GM12872 (cell line): ENCODE data around the gene PIP5KL1.

Experiments used
- TF ChIP-seq, protein P1 (sequence below): IDR thresholded peaks from 3 replicates; pipeline ENCODE4 v1.5.1; 2011; ENCODE audit warnings: low read depth, mild to moderate bottlenecking, low read length, moderate library complexity; ENCODE audit not compliant: insufficient read depth

Gene PIP5KL1

DNA sequence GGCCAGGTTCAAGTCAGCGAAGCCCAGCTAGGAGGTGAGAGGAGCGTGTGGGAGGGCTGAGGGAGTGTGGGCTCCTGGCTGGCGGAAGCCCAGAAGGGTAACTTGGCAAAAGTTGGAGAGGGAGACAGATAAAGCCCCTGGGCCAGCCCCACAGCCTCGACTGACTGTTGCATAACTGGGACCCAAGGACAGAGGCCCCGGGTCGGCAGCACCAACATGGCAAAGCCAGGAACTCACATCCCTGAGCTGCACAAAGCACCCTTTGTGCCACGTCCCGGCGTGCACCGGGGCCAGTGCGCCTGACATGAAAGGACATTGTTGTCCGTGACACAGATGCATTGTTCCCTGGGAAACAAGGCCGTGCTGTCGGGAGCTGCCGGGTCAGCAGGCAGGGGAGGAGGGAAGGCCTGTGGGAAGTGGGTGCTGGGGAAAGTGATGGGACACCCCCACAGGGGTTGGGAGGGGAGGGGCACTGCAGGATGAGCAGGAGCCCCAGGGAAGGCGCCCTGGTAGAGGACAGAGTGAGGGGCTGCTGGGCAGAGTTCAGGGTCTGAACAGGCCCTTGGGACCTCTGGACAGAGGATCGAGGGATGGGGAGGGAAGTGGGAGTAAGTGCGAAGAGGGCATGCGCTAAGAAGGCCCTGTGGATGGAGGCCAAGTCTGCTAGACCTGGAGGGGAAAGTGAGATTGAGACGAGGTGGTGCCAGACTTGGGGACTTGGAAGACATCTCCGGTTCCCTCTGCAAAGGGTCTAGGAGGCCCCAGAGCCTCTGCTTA is 20.1 kb upstream of the PIP5KL1 start:
- TF ChIP-seq, protein P1, sequence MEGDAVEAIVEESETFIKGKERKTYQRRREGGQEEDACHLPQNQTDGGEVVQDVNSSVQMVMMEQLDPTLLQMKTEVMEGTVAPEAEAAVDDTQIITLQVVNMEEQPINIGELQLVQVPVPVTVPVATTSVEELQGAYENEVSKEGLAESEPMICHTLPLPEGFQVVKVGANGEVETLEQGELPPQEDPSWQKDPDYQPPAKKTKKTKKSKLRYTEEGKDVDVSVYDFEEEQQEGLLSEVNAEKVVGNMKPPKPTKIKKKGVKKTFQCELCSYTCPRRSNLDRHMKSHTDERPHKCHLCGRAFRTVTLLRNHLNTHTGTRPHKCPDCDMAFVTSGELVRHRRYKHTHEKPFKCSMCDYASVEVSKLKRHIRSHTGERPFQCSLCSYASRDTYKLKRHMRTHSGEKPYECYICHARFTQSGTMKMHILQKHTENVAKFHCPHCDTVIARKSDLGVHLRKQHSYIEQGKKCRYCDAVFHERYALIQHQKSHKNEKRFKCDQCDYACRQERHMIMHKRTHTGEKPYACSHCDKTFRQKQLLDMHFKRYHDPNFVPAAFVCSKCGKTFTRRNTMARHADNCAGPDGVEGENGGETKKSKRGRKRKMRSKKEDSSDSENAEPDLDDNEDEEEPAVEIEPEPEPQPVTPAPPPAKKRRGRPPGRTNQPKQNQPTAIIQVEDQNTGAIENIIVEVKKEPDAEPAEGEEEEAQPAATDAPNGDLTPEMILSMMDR = no peak

DNA sequence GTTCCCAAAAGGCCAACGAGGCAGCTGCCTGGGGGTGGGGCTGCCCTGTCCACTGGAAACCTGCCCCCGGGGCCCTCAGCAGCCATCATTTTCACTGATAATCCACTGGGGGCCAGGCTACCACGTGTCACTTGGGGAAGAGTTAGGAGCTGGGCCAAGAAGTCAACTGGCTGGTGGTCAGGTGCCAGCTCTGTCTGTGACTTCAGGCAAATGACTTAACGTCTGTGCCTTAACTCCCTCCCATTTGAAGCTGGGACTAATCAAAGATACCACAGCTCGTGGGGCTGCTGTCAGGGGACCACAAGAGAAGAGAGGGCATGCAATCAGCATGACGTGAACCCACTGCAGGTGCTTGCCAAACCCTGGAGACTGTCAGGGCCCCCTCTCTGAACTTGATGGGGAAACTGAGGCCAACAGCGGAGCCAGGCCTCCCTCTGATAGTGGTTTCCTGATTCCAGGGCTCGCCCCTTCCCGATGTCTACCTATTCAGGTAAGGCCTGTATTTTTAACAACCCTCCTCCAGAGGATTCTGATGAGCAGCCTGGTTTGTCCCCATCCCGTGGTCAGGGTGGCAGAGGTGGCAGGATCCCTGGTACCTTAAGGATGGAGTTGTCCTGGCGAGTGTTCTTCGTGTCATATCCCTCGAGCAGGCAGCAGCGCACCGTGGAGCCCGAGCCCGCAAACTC is 19.4 kb upstream of the PIP5KL1 start:
- TF ChIP-seq, protein P1 = no peak

DNA sequence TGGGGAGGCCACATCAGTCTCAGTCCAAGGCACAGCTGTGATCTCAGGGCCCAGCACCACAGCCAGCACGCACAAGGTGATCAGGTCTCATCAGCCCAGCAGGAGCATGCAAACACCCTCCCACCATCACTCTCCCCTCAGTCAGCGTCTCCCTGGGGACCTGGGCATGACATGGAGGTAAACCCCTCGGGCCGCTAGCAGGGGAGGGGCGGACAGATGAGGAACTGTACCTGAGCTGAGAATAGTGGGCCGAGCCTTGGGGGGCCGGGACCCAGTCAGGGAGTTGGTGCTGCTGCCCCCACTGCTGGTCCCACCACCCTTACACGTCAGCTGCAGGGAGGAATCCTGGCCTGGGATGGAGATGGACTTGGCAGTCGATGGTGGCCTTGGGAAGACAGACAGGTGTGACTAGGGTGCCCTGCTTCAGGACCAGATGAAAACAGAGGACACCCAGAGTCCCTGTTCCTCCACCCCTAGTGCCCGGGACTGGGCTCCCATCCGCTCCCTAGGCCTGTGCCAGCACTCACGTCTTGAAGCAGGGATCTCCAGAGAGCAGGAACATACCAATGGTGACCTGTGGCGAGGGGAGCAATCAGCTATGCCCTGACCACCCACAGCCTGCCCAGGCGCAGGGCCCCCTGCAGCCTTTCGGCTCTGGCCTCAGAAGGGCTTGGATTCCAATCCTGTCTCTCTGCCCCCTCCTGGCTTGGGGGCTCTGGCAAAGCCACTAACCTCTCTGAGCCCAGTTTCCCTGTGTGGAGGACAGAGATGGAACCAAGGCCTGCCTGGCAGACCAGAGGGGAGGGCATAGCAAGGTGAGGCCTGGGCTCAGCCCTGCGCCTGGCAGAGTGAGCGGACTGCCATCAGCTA is 17.5 kb upstream of the PIP5KL1 start:
- TF ChIP-seq, protein P1 = no peak

DNA sequence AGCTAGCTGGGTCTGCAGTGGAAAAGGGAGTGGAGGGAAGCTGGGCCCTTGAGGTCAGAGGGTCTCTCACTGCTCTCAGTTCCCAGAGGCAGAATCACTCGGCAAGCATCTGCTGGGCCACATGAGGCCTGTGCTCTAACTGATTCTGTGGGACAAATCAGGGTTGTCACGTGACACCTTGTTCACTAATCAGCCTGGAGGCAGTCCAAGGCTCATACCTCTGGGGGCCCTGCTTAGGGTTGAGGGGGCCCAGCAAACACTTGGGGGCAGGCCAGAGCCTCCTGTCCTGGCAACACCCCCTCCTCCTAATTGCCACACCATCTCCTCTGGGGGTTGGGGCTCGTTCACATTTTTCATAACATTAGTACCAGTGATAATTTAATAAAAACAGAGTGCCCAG is 16.2 kb upstream of the PIP5KL1 start:
- TF ChIP-seq, protein P1 = no peak

DNA sequence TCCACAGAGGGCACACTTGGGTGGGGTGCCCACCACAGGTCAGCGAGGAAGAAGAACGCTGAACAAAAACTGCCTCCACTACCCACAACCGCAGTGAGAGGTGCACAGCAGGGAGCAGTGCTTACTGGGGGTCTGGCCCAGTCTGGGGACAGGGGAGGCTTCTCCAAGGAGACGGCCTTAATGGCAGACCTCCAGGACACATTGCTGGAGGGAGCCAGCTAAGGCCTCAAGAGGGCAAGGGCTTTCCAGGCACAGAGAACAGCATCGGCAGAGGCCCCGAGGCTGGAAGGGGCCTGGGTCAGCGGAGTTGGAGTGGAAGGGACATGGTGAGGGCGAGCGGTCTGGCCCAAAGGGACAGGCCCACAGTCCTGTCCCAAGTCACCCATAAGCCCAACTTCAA is 15.4 kb upstream of the PIP5KL1 start:
- TF ChIP-seq, protein P1 = no peak

DNA sequence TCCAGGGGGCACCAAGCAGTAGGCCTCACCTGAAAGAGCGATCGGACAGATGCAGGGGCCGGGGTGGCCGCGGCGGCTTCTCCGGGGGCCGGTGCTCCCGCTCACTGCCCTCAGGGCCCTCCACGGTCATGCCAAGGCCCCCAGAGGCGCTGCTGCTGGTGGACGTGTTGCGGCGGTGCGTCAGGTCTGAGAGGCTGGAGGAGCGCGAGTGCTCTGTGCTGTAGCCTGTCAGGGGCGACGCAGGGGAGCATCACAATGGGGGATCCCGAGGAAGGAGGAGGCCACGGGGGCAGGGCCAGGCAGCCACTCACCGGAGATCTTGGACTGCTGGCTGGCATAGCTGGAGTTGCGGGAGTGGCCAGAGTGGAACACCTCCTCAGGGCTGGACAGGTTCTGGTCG is 14.8 kb upstream of the PIP5KL1 start:
- TF ChIP-seq, protein P1 = no peak
